OCI-LY7 (cell line): Measurements from ENCODE around the gene MAPK11.

Experiments
- CTCF ChIP-seq: fragments of 200-600 bp; sonication (generic); conservative IDR thresholded peaks from 2 replicates; pipeline ENCODE4 v1.5.1; 2014; ENCODE audit warnings: mild to moderate bottlenecking, antibody characterized with exemption, low read length, moderate library complexity, mixed read lengths
- EZH2phosphoT487 ChIP-seq: fragments of 200-600 bp; sonication (generic); IDR thresholded peaks from 2 replicates; pipeline ENCODE4 v1.6.1; 2018; ENCODE audit warnings: low read depth, borderline replicate concordance, mild to moderate bottlenecking, mixed run types, antibody characterized with exemption, low read length, moderate library complexity, mixed read lengths

GRCh38 chr22:50313021-50313420 lies 42.8 kb upstream of the MAPK11 start:
- no peak for TF ChIP-seq CTCF
- TF ChIP-seq EZH2phosphoT487 = no peak
